ENCODE data around the gene PDE4B.

GRCh38 chr1:66248257-66248656 is 455.6 kb downstream of the PDE4B start:
- TF ChIP-seq CTCF (IDR thresholded peaks at IDR 0.05) (no peak), POLR2A (IDR thresholded peaks at IDR 0.05) (no peak)
